Nephron (organoid): ENCODE data around the gene LGALS12.
A peak's percentile ranks its signal among the peaks of the same experiment; 100 is the strongest.

ENCODE experiments used
- H3K27ac Mint-ChIP-seq, 3 experiments: 2 replicates each; pipeline ENCODE4 v1.8.0; 2020; ENCODE audit warnings: mixed read lengths in 3 of 3, mild to moderate bottlenecking in 2 of 3, moderate library complexity in 1 of 3
- H3K27me3 Mint-ChIP-seq: 2 replicates; pipeline ENCODE4 v1.8.0; 2021; ENCODE audit warnings: low read depth, mild to moderate bottlenecking, moderate library complexity, mixed read lengths
- H3K36me3 Mint-ChIP-seq: 2 replicates; pipeline ENCODE4 v1.8.0; 2020; ENCODE audit warnings: low read depth, mixed read lengths
- H3K4me1 Mint-ChIP-seq: 2 replicates; pipeline ENCODE4 v1.8.0; 2020; ENCODE audit warnings: mixed read lengths
- H3K4me3 Mint-ChIP-seq, 3 experiments: 2 replicates each; pipeline ENCODE4 v1.8.0; 2020; ENCODE audit warnings: mild to moderate bottlenecking in 3 of 3, mixed read lengths in 3 of 3, moderate library complexity in 2 of 3
- H3K9me3 Mint-ChIP-seq: 2 replicates; pipeline ENCODE4 v1.8.0; 2020; ENCODE audit warnings: mixed read lengths
- TF ChIP-seq, protein P1 (sequence below), 3 experiments: fragments of 200-600 bp; sonication (generic); IDR thresholded peaks; one replicate each; pipeline ENCODE4 v1.5.0; 2021; ENCODE audit warnings: antibody characterized with exemption in 3 of 3; ENCODE audit not compliant: unreplicated experiment in 3 of 3

LGALS12 gene

GRCh38 chr11:63554877-63555223 is 49.0 kb downstream of the LGALS12 start:
- H3K27ac Mint-ChIP-seq: peak overlapping the region in 2 of 3 experiments; percentile 12 to 33
- no peak overlapping the region for H3K4me3 Mint-ChIP-seq
- TF ChIP-seq, protein P1, sequence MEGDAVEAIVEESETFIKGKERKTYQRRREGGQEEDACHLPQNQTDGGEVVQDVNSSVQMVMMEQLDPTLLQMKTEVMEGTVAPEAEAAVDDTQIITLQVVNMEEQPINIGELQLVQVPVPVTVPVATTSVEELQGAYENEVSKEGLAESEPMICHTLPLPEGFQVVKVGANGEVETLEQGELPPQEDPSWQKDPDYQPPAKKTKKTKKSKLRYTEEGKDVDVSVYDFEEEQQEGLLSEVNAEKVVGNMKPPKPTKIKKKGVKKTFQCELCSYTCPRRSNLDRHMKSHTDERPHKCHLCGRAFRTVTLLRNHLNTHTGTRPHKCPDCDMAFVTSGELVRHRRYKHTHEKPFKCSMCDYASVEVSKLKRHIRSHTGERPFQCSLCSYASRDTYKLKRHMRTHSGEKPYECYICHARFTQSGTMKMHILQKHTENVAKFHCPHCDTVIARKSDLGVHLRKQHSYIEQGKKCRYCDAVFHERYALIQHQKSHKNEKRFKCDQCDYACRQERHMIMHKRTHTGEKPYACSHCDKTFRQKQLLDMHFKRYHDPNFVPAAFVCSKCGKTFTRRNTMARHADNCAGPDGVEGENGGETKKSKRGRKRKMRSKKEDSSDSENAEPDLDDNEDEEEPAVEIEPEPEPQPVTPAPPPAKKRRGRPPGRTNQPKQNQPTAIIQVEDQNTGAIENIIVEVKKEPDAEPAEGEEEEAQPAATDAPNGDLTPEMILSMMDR (IDR thresholded peaks at IDR 0.05; ENCODE audit: unreplicated experiment in 3 of 3): no peak
- H3K4me1 Mint-ChIP-seq: peaks cover 33% of the 10 kb centered on the region
- no peaks in the 10 kb centered on the region for H3K36me3 Mint-ChIP-seq
- peaks cover 4% of the 10 kb centered on the region for H3K27me3 Mint-ChIP-seq
- H3K9me3 Mint-ChIP-seq: no peaks in the 10 kb centered on the region

DNA sequence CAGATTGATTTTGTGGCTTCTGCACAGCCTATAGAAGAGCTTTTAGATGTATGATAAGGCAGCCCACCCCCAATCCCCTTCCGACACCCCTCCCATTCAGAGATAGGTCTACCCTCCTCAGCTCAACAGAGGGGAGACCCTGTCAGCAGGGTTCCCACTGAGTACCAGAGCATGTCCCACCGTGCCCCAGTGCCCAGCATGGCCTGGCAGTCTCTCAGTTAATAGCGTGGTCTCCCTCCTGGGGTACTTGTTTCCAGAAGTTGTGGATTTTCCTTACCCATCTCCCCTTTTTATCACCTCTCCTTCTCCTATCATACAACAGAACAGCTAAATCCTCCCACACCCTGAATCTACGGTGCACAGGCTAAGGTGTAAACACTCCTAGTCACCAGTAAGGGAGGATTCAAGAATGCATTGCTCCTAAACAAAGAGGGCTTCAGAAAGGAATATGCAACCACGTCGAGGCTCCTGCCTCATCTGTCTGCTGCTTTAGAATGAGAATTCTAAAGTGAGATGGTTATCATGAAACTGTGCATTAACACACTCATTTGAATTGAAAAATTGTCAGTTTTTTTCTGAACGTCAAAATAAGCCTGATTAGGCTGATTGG is 50.6 kb downstream of the LGALS12 start:
- peaks cover 7% of the 10 kb centered on the region for H3K27me3 Mint-ChIP-seq
- no peaks in the 10 kb centered on the region for H3K36me3 Mint-ChIP-seq
- no peak overlapping the region for H3K27ac Mint-ChIP-seq
- H3K4me3 Mint-ChIP-seq: no peak overlapping the region
- TF ChIP-seq, protein P1 (IDR thresholded peaks at IDR 0.05; ENCODE audit: unreplicated experiment in 3 of 3): no peak
- H3K4me1 Mint-ChIP-seq: peaks cover 27% of the 10 kb centered on the region
- H3K9me3 Mint-ChIP-seq: no peaks in the 10 kb centered on the region

DNA sequence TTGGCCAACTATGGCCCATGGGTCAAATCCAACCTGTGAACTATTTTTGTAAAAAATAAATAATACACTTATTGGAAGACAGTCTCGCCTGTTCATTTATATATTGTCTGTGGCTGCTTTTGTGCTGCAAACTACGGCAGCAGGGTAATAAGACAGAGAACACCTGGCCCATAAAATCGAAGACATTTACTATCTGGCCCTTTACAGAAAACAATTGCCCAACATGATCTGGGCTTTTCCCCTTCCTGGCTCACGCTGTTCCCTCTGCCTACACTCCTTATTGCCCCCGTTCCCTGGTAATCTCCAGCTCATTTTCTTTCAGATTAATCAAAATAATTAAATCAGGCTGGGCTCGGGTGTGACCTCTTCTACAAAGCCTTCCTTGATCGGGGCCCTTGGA is 51.7 kb downstream of the LGALS12 start:
- Mint-ChIP-seq H3K4me1 (peaks cover 26% of the 10 kb centered on the region), H3K36me3 (no peaks in the 10 kb centered on the region), H3K27ac (no peak overlapping the region), H3K4me3 (no peak overlapping the region), H3K27me3 (peaks cover 7% of the 10 kb centered on the region), H3K9me3 (no peaks in the 10 kb centered on the region)
- TF ChIP-seq, protein P1 (IDR thresholded peaks at IDR 0.05; ENCODE audit: unreplicated experiment in 3 of 3): no peak

- TF ChIP-seq, protein P1 (IDR thresholded peaks at IDR 0.05; ENCODE audit: unreplicated experiment in 3 of 3): no peak
- Mint-ChIP-seq H3K9me3 (no peaks in the 10 kb centered on the region), H3K36me3 (no peaks in the 10 kb centered on the region), H3K4me1 (peaks cover 23% of the 10 kb centered on the region), H3K27ac (no peak overlapping the region), H3K4me3 (no peak overlapping the region), H3K27me3 (peaks cover 7% of the 10 kb centered on the region)
Measured at GRCh38 chr11:63558459-63559157, 52.7 kb downstream of the LGALS12 start.

GRCh38 chr11:63560506-63561180 is 54.8 kb downstream of the LGALS12 start:
- TF ChIP-seq, protein P1 (IDR thresholded peaks at IDR 0.05; ENCODE audit: unreplicated experiment in 3 of 3): no peak
- peaks cover 3% of the 10 kb centered on the region for H3K27me3 Mint-ChIP-seq
- no peak overlapping the region for H3K27ac Mint-ChIP-seq
- H3K4me1 Mint-ChIP-seq: peaks cover 17% of the 10 kb centered on the region
- H3K9me3 Mint-ChIP-seq: no peaks in the 10 kb centered on the region
- no peaks in the 10 kb centered on the region for H3K36me3 Mint-ChIP-seq
- H3K4me3 Mint-ChIP-seq: no peak overlapping the region
